Ovary (tissue), 3 donors: ENCODE measurements around the gene ZC3H7A.

Source experiments
- CTCF ChIP-seq, 3 donors: fragments of 450-650 bp in 2 of 3; fragments of 200-600 bp in 1 of 3; IDR thresholded peaks; one replicate each; pipeline versions ENCODE4 v1.5.1 to v1.8.0; 2016 to 2022; ENCODE audit warnings: antibody characterized with exemption in 3 of 3, mild to moderate bottlenecking in 1 of 3
- EP300 ChIP-seq: sonication (generic); formaldehyde crosslinking; IDR thresholded peaks from one replicate; pipeline ENCODE4 v1.6.1; 2017; ENCODE audit warnings: antibody characterized with exemption
- POLR2A ChIP-seq: fragments of 450-650 bp; IDR thresholded peaks from one replicate; pipeline ENCODE4 v1.6.1; 2017; ENCODE audit warnings: antibody characterized with exemption, mild to moderate bottlenecking, moderate library complexity
- donor health status: DM: no; HTN: no; CAD: no.

DNA sequence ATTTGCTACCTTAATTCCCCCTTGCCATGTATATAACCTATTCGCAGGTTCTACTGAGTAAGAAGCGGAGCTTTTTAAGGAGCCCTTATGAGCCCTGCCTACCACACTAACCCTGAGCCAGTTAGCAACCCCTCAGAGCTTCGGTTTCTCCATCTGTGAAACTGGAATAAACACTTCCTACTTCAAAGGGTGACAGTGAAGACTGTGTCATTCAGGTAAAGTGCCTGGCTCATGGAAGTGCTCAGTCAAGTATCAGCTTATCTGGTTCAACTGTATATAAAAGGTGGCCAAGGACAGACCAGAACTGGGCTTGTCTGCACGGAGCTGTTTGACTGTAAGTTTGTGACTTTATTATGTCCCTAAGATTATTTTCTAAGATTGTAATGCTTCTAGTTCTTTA, 85.4 kb downstream of the ZC3H7A start:
- no peak for TF ChIP-seq CTCF (IDR thresholded peaks at IDR 0.05)
- TF ChIP-seq POLR2A, result no peak
- TF ChIP-seq EP300, result no peak
